NCI-H2227 treated with DMSO at 0.1 percent for 48 hours (cell line): ENCODE data around the gene PCK1.

Experiments used
- DNase-seq: peaks from one replicate; lab custom pipeline; 2025; lab: John Stamatoyannopoulos, UW

The PCK1 gene

GRCh38 chr20:57589728-57590484 is 29.0 kb downstream of the PCK1 start:
- no peak for DNase-seq

- no peak for DNase-seq
Measured at GRCh38 chr20:57590485-57591288, 29.8 kb downstream of the PCK1 start.

- no peak for DNase-seq
Measured at GRCh38 chr20:57591289-57592229, 30.6 kb downstream of the PCK1 start.

- no peak for DNase-seq
Measured at GRCh38 chr20:57592263-57593092, 31.6 kb downstream of the PCK1 start.

GRCh38 chr20:57593134-57593886 is 32.4 kb downstream of the PCK1 start:
- no peak for DNase-seq

- DNase-seq = no peak
Measured at GRCh38 chr20:57594092-57594951, 33.4 kb downstream of the PCK1 start.

- DNase-seq = no peak
Measured at GRCh38 chr20:57595041-57596030, 34.4 kb downstream of the PCK1 start.

- DNase-seq = no peak
Measured at GRCh38 chr20:57596358-57596757, 35.4 kb downstream of the PCK1 start.

- DNase-seq = peak; percentile 10
Measured at GRCh38 chr20:57596998-57597939, 36.4 kb downstream of the PCK1 start.

- no peak for DNase-seq
Measured at GRCh38 chr20:57598060-57598459, 37.1 kb downstream of the PCK1 start.

GRCh38 chr20:57598491-57598890 is 37.6 kb downstream of the PCK1 start:
- DNase-seq = no peak

GRCh38 chr20:57600320-57601210 is 39.7 kb downstream of the PCK1 start:
- no peak for DNase-seq

GRCh38 chr20:57601211-57601570 is 40.3 kb downstream of the PCK1 start:
- DNase-seq = no peak

- no peak for DNase-seq
Measured at GRCh38 chr20:57601737-57602136, 40.8 kb downstream of the PCK1 start.

GRCh38 chr20:57603120-57603519 is 42.2 kb downstream of the PCK1 start:
- no peak for DNase-seq

GRCh38 chr20:57605045-57605444 is 44.1 kb downstream of the PCK1 start:
- no peak for DNase-seq
